ENCODE data around the gene PRKACG.

Gene PRKACG

DNA sequence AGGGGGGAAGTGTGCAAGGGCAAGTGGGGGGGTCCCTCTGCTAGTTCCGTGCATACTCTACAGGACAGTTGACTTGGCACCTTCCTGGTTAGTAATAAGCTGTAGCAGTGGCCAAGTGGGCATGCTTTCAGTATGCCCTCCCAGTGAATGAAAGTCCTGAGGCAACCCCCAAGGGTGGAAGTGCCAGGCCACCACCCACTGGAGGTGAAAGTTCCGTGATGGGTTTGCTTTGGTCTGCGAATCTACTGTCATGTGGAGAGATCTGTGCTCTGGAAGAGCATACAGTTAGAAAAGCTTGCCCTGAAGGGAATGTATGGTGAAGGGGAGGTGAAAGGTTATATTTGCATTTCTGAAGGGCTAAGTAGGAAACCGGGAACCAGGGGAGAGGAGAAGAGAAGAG is 31.9 kb upstream of the PRKACG start:
- Histone ChIP-seq H3K4me2 (ENCODE audit: low read length) (no peak overlapping the region), H3K79me2 (ENCODE audit: insufficient read depth, low read length) (no peaks in the 10 kb centered on the region)

GRCh38 chr9:69044240-69045219 is 30.6 kb upstream of the PRKACG start:
- TF ChIP-seq EZH2 (IDR thresholded peaks at IDR 0.05; ENCODE audit: borderline replicate concordance, low read length): no peak
- no peak for TF ChIP-seq CTCF (IDR thresholded peaks at IDR 0.05; ENCODE audit: low read length)
- H3F3A ChIP-seq (ENCODE audit: insufficient read depth, low read length): no peaks in the 10 kb centered on the region
- no peak overlapping the region for H3K27ac ChIP-seq (ENCODE audit: low read depth, low read length, poor library complexity, severe bottlenecking)
- H3K9me2 ChIP-seq (ENCODE audit: low read depth, low read length): no peaks in the 10 kb centered on the region
- no peaks in the 10 kb centered on the region for H4K20me1 ChIP-seq (ENCODE audit: insufficient read depth, low read length)
- peaks cover 27% of the 10 kb centered on the region for H3K36me3 ChIP-seq (ENCODE audit: insufficient read depth, low read length)
- no peaks in the 10 kb centered on the region for H3K4me1 ChIP-seq (ENCODE audit: insufficient read depth, low read length, severe bottlenecking)
- H3K27me3 ChIP-seq (ENCODE audit: insufficient read depth, low read length): no peaks in the 10 kb centered on the region
- no peaks in the 10 kb centered on the region for H3K79me2 ChIP-seq (ENCODE audit: insufficient read depth, low read length)
- no peaks in the 10 kb centered on the region for H3K9me3 ChIP-seq (ENCODE audit: low read length)
- no peak overlapping the region for H3K4me2 ChIP-seq (ENCODE audit: low read length)
- H3K9ac ChIP-seq (ENCODE audit: low read length): no peak overlapping the region
- H2AFZ ChIP-seq (ENCODE audit: low read length): no peak overlapping the region
- no peak overlapping the region for H3K4me3 ChIP-seq (ENCODE audit: low read depth, low read length, poor library complexity, severe bottlenecking)

More for the DNA sequence above, 31.9 kb upstream of the PRKACG start:
- Histone ChIP-seq H3K9me2 (ENCODE audit: low read depth, low read length) (no peaks in the 10 kb centered on the region), H3K9ac (ENCODE audit: low read length) (no peak overlapping the region), H3K27me3 (ENCODE audit: insufficient read depth, low read length) (no peaks in the 10 kb centered on the region), H3K4me3 (ENCODE audit: low read depth, low read length, poor library complexity, severe bottlenecking) (no peak overlapping the region), H3K4me1 (ENCODE audit: insufficient read depth, low read length, severe bottlenecking) (no peaks in the 10 kb centered on the region), H2AFZ (ENCODE audit: low read length) (no peak overlapping the region), H3F3A (ENCODE audit: insufficient read depth, low read length) (no peaks in the 10 kb centered on the region), H3K36me3 (ENCODE audit: insufficient read depth, low read length) (peaks cover 32% of the 10 kb centered on the region), H4K20me1 (ENCODE audit: insufficient read depth, low read length) (no peaks in the 10 kb centered on the region), H3K27ac (ENCODE audit: low read depth, low read length, poor library complexity, severe bottlenecking) (no peak overlapping the region), H3K9me3 (ENCODE audit: low read length) (no peaks in the 10 kb centered on the region)
- no peak for TF ChIP-seq EZH2 (IDR thresholded peaks at IDR 0.05; ENCODE audit: borderline replicate concordance, low read length)
- no peak for TF ChIP-seq CTCF (IDR thresholded peaks at IDR 0.05; ENCODE audit: low read length)

DNA sequence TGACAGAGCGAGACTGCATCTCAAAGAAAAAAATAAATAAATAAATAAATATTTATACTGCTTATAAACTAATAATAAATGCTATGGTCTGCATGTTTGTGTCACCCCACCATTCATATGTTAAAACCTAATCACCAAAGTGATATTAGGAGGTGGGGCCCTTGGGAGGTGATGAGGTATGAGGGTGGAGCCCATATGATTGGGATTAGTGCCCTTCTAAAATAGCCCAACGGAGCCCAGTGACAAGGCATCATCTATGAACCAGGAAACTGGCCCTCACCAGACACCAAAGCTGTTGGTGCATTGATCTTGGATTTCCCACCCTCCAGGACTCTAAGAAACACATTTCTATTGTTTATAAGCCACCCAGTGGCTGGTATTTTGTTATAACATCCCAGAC is 26.7 kb upstream of the PRKACG start:
- peaks cover 10% of the 10 kb centered on the region; the same call in 1 of the 2 replicates for H3K79me2 ChIP-seq (ENCODE audit: insufficient read depth, low read length)
- no peak overlapping the region for H2AFZ ChIP-seq (ENCODE audit: low read length)
- no peaks in the 10 kb centered on the region for H3F3A ChIP-seq (ENCODE audit: insufficient read depth, low read length)

More for the DNA sequence above, 26.7 kb upstream of the PRKACG start:
- Histone ChIP-seq H3K4me3 (ENCODE audit: low read depth, low read length, poor library complexity, severe bottlenecking) (no peak overlapping the region), H3K4me2 (ENCODE audit: low read length) (no peak overlapping the region), H3K27ac (ENCODE audit: low read depth, low read length, poor library complexity, severe bottlenecking) (no peak overlapping the region), H4K20me1 (ENCODE audit: insufficient read depth, low read length) (no peaks in the 10 kb centered on the region), H3K27me3 (ENCODE audit: insufficient read depth, low read length) (no peaks in the 10 kb centered on the region), H3K9me3 (ENCODE audit: low read length) (no peaks in the 10 kb centered on the region), H3K9me2 (ENCODE audit: low read depth, low read length) (no peaks in the 10 kb centered on the region), H3K9ac (ENCODE audit: low read length) (no peak overlapping the region), H3K36me3 (ENCODE audit: insufficient read depth, low read length) (no peaks in the 10 kb centered on the region), H3K4me1 (ENCODE audit: insufficient read depth, low read length, severe bottlenecking) (peaks cover 10% of the 10 kb centered on the region)
- TF ChIP-seq EZH2 (IDR thresholded peaks at IDR 0.05; ENCODE audit: borderline replicate concordance, low read length) (no peak), CTCF (IDR thresholded peaks at IDR 0.05; ENCODE audit: low read length) (no peak)
